HG03520 (cell line): ENCODE data around the gene GOLGA8N.
A peak's percentile ranks its signal among the peaks of the same experiment; 100 is the strongest.

Experiments used
- ATAC-seq: cut with Tn5 transposase; IDR thresholded peaks from one replicate; pipeline ENCODE4 v1.9.1; 2021; ENCODE audit warnings: mild to moderate bottlenecking, moderate library complexity; ENCODE audit not compliant: unreplicated experiment

GOLGA8N gene

DNA sequence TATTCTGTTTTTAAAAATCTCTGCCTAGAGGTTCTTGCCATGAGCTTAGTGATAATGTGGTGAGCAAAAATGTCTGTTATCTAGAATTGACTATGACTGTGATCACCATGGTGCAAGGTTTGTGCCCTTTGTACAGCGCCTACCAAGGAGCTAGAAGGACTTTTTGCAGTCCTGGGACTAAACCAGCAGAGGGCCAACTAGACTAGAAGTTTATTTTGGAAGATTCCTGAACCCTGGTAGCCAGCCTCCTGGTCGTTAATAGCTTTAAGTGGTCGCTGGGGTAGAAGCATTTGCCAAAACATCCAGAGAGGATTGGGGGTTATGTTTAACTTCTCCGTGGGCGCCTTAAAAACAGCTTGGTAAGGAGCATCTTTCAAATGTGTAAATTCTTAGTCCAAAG is 56.1 kb downstream of the GOLGA8N start:
- ATAC-seq: no peak

DNA sequence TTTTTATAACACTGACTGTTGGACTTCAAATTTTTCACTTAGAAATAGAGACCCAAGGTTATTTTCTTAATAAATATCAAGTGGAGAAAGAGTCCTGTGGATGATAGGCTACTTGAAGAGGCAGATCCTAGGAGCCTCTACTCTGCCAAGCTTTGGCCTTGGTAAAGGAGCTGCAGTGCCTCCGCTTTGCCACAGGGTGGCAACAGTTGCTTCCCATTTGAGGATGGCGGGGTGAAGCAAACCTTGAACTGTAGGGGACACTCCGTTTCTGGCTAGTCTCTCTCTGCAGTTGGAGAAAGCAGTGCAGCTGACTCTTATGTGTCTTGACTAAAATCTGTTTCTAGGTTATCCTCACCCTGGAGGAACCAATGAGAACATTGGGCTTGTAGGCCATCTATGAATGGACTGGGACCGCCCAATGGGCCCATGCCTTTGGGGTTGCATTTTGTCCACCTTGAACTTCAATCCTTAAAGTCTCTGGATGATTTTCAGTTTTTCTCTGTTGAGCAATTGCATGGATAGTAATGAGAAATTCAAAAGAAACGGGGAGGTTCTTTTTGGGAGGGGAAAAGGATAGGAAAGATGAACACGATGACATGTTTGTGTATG is 58.1 kb downstream of the GOLGA8N start:
- peak; percentile 73 for ATAC-seq

DNA sequence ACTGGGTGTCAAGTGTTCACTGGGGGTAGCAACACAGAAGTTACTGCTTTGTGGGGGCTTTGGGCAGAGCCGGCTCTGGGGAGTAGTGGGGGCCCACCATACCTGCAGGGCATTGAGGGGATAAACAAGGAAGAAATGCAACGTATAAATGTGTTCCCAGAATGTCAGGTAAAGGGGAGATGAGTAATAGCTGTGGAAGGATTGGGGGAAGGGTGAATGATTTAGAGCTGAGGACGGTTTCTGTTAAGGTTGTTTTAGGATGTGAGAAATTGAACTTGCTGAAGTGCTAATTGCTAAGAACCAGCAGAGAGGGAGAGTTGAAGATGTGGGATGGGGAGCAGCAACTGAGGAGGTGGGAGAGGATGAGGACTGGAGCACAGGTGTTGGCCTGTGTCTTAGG is 58.9 kb downstream of the GOLGA8N start:
- ATAC-seq: no peak

DNA sequence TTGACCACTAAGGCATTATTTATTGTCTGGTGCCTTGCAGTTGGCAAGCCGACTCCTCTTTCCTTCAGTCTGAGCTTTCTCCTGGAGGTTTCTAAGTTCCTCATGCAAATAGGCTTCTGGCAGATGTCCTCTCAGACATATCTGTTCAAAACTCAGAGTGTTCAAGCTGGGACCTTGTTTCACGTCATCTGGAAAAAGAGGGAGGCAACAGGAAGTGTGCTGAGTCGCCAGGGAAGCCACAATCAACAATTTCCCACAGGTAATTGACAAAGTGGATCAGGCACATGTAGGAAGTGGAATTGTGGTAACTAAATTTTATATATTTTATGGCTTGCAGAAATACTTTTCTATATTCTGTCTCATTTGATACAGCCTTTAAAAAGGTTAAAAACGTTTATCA is 62.8 kb downstream of the GOLGA8N start:
- ATAC-seq: no peak

DNA sequence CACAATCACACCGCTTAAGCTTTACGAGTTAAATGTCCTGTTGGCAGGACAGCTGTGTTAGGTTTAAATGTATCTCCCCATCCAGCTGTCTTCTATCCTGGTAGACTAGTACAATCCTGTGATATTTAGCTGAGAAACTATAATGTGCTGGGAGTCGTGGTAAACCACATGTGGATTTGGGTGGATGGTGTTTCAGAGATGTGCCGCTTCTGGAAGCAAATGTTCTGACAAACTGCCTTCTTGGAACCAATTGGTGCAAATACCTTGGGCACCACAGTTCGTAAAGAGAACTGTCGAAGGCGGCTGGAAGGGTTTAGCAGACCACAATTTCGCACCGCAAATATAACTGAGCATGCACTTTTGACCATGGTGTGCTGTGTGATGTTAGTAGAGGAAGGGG is 63.2 kb downstream of the GOLGA8N start:
- no peak for ATAC-seq
